Stimulated activated CD8-positive, alpha-beta memory T cell treated with anti-CD3 and anti-CD28 coated beads, Interleukin-15, amount 100 ng/mL, for 1 hour (primary cell): ENCODE data around the gene TSPAN6.

Source experiments
- DNase-seq: peaks from one replicate; pipeline ENCODE4 v3.0.0-alpha.2; 2020; ENCODE audit warnings: low read depth

The TSPAN6 gene

GRCh38 chrX:100584611-100585010 lies 52.0 kb downstream of the TSPAN6 start, which contains the start of gene TNMD:
Gene TNMD, plus strand, starts transcription at chrX:100584936. Its CDS starts 83 bp downstream, at chrX:100585019.
- no peak for DNase-seq
